A549 (cell line): Measurements from ENCODE around the gene ZSWIM9.

Source experiments
- CTCF ChIP-seq: fragments of >200 bp; sonication (Bioruptor Twin); formaldehyde crosslinking; IDR thresholded peaks from 3 replicates; pipeline ENCODE4 v1.5.1; 2016
- ESRRA ChIP-seq: fragments of 150-350 bp; IDR thresholded peaks from 2 replicates; pipeline ENCODE4 v1.6.1; 2014; ENCODE audit warnings: mild to moderate bottlenecking, low read length, borderline replicate concordance
- HDAC2 ChIP-seq: fragments of 200-600 bp; sonication (generic); IDR thresholded peaks from 2 replicates; pipeline ENCODE4 v1.6.1; 2016
- KDM5A ChIP-seq: fragments of 200-600 bp; sonication (generic); IDR thresholded peaks from 2 replicates; pipeline ENCODE4 v1.6.1; 2016; ENCODE audit warnings: antibody characterized with exemption, mild to moderate bottlenecking
- MYC ChIP-seq: IDR thresholded peaks from 2 replicates; pipeline ENCODE4 v1.6.1; 2012; ENCODE audit warnings: mild to moderate bottlenecking, inconsistent platforms, low read length, improper control_type of control experiment, borderline replicate concordance
- RFX5 ChIP-seq: fragments of 450-650 bp; IDR thresholded peaks from 2 replicates; pipeline ENCODE4 v1.7.1; 2014; ENCODE audit warnings: antibody characterized with exemption, mild to moderate bottlenecking, moderate library complexity

GRCh38 chr19:48136547-48136946 is 33.9 kb upstream of the ZSWIM9 start:
- TF ChIP-seq ESRRA = no peak
- no peak for TF ChIP-seq CTCF
- TF ChIP-seq MYC = no peak
- no peak for TF ChIP-seq HDAC2
- TF ChIP-seq KDM5A = no peak
- TF ChIP-seq RFX5 = no peak
